NCI-H1105 treated with DMSO at 0.1 percent for 48 hours (cell line): Measurements from ENCODE around the gene PBX1.
"Not testable (repeated sequence)": the region's sequence is repeated elsewhere in the genome, so short reads cannot be mapped to it uniquely, and the experiment has no call there.

Source experiments
- DNase-seq: peaks from one replicate; lab custom pipeline; 2025; lab: John Stamatoyannopoulos, UW

PBX1 gene

GRCh38 chr1:164558461-164559341 is at the start of gene PBX1:
Gene PBX1, plus strand, starts transcription at chr1:164559184.
- peak; percentile 97 for DNase-seq

- DNase-seq = no peak
These were observed 48.5 kb upstream of the PBX1 start for GRCh38 chr1:164510435-164510834.

GRCh38 chr1:164511001-164511705 is 47.8 kb upstream of the PBX1 start:
- DNase-seq = no peak

- DNase-seq = no peak
These were observed 43.8 kb upstream of the PBX1 start for GRCh38 chr1:164515231-164515630.

- DNase-seq = no peak
These were observed 43.2 kb upstream of the PBX1 start for GRCh38 chr1:164515711-164516331.

GRCh38 chr1:164516591-164516990 is 42.4 kb upstream of the PBX1 start:
- DNase-seq = no peak

GRCh38 chr1:164518692-164519332 is 40.2 kb upstream of the PBX1 start:
- no peak for DNase-seq

- no peak for DNase-seq
These were observed 39.6 kb upstream of the PBX1 start for GRCh38 chr1:164519426-164519825.

GRCh38 chr1:164524810-164525209 is 34.2 kb upstream of the PBX1 start:
- DNase-seq = no peak

- DNase-seq = no peak
These were observed 23.9 kb upstream of the PBX1 start for GRCh38 chr1:164534863-164535610.

GRCh38 chr1:164552463-164552988 is 6.5 kb upstream of the PBX1 start:
- not testable (repeated sequence) for DNase-seq

GRCh38 chr1:164557270-164557669 is 1.7 kb upstream of the PBX1 start:
- DNase-seq = no peak

- peak; percentile 44 for DNase-seq
These were observed 513 bp downstream of the PBX1 start for GRCh38 chr1:164559342-164560051.

- DNase-seq = no peak
These were observed 1.1 kb downstream of the PBX1 start for GRCh38 chr1:164560121-164560541.

- DNase-seq = no peak
These were observed 1.6 kb downstream of the PBX1 start for GRCh38 chr1:164560556-164560955.

- DNase-seq = no peak
These were observed 2.0 kb downstream of the PBX1 start for GRCh38 chr1:164561007-164561406.

GRCh38 chr1:164561472-164561871 is 2.5 kb downstream of the PBX1 start:
- DNase-seq = no peak

GRCh38 chr1:164562061-164562460 is 3.1 kb downstream of the PBX1 start:
- no peak for DNase-seq

- DNase-seq = no peak
These were observed 3.5 kb downstream of the PBX1 start for GRCh38 chr1:164562511-164562910.

GRCh38 chr1:164562947-164563520 is 4.0 kb downstream of the PBX1 start:
- DNase-seq = no peak
